ENCODE data around the gene BRME1.

The BRME1 gene

GRCh38 chr19:13914777-13915176 lies 8.9 kb upstream of the BRME1 start:
- no peak overlapping the region for H3K4me3 ChIP-seq (ENCODE audit: low read length in 2 of 2)
- H3K4ac ChIP-seq (ENCODE audit: low read length): no peak overlapping the region
- no peak overlapping the region for H2AFZ ChIP-seq (ENCODE audit: low read length)
- H2AK5ac ChIP-seq (ENCODE audit: low read depth, low read length): no peak overlapping the region
- peaks cover 0 to 2% of the 10 kb centered on the region in 2 donors for H3K9me3 ChIP-seq (replicated peaks in 1 of 2; ENCODE audit: control insufficient read depth in 2 of 2, insufficient read depth in 1 of 2, low read depth in 1 of 2, low read length in 2 of 2)
- no peaks in the 10 kb centered on the region for H3K4me1 ChIP-seq (ENCODE audit: control insufficient read depth in 2 of 2, insufficient read depth in 1 of 2, low read depth in 1 of 2, low read length in 2 of 2)
- no peak overlapping the region for H2BK5ac ChIP-seq (ENCODE audit: low read length)
- H3K36me3 ChIP-seq (replicated peaks in 1 of 2; ENCODE audit: control insufficient read depth in 2 of 2, insufficient read depth in 2 of 2, low read length in 2 of 2): peaks cover 30 to 75% of the 10 kb centered on the region in 2 donors
- H2BK15ac ChIP-seq (ENCODE audit: low read length): no peak overlapping the region
- no peak overlapping the region for H4K8ac ChIP-seq (ENCODE audit: low read depth, low read length)
- H3K18ac ChIP-seq (ENCODE audit: low read length): no peak overlapping the region
- H3K23ac ChIP-seq (ENCODE audit: low read depth, low read length, poor library complexity): no peak overlapping the region
- DNase-seq (ENCODE audit: low spot score): no peak
- peaks cover 3% of the 10 kb centered on the region for H3K79me1 ChIP-seq (ENCODE audit: low read depth, low read length)
- H2BK120ac ChIP-seq (ENCODE audit: low read depth, low read length): no peak overlapping the region
- H4K91ac ChIP-seq (ENCODE audit: low read depth, low read length, poor library complexity): no peak overlapping the region
- H2BK12ac ChIP-seq (ENCODE audit: low read length): no peak overlapping the region
- no peak overlapping the region for H3K27ac ChIP-seq (replicated peaks; ENCODE audit: low read length)
- H3K27me3 ChIP-seq (ENCODE audit: control insufficient read depth in 3 of 3, insufficient read depth in 3 of 3, low read depth in 1 of 3, low read length in 3 of 3): no peaks in the 10 kb centered on the region
- H3K9ac ChIP-seq (ENCODE audit: low read depth, low read length, poor library complexity): no peak overlapping the region
- no CpG with 5 or more reads among the region's 3 CpGs for WGBS, 2 donors (ENCODE audit: extremely low coverage in 2 of 2, insufficient read length in 2 of 2, insufficient replicate concordance in 1 of 2)
- H3K14ac ChIP-seq (ENCODE audit: low read length): no peak overlapping the region
- no peak overlapping the region for H3K4me2 ChIP-seq (ENCODE audit: insufficient read depth, low read length, poor library complexity, severe bottlenecking)

GRCh38 chr19:13913352-13913751 lies 7.4 kb upstream of the BRME1 start:
- no peak overlapping the region for H3K18ac ChIP-seq (ENCODE audit: low read length)
- no peak overlapping the region for H4K91ac ChIP-seq (ENCODE audit: low read depth, low read length, poor library complexity)
- no peak overlapping the region for H3K9ac ChIP-seq (ENCODE audit: low read depth, low read length, poor library complexity)
- H3K4me2 ChIP-seq (ENCODE audit: insufficient read depth, low read length, poor library complexity, severe bottlenecking): no peak overlapping the region
- H3K27ac ChIP-seq (replicated peaks; ENCODE audit: low read length): no peak overlapping the region
- H3K79me1 ChIP-seq (ENCODE audit: low read depth, low read length): peaks cover 3% of the 10 kb centered on the region
- DNase-seq (ENCODE audit: low spot score): no peak
- no peak overlapping the region for H3K23ac ChIP-seq (ENCODE audit: low read depth, low read length, poor library complexity)
- no peak overlapping the region for H3K14ac ChIP-seq (ENCODE audit: low read length)
- no peaks in the 10 kb centered on the region for H3K4me1 ChIP-seq (ENCODE audit: control insufficient read depth in 2 of 2, insufficient read depth in 1 of 2, low read depth in 1 of 2, low read length in 2 of 2)
- no peak overlapping the region for H4K8ac ChIP-seq (ENCODE audit: low read depth, low read length)
- peaks cover 27 to 68% of the 10 kb centered on the region in 2 donors for H3K36me3 ChIP-seq (replicated peaks in 1 of 2; ENCODE audit: control insufficient read depth in 2 of 2, insufficient read depth in 2 of 2, low read length in 2 of 2)
- no CpG with 5 or more reads among the region's 17 CpGs for WGBS, 2 donors (ENCODE audit: extremely low coverage in 2 of 2, insufficient read length in 2 of 2, insufficient replicate concordance in 1 of 2)
- no peak overlapping the region for H2BK120ac ChIP-seq (ENCODE audit: low read depth, low read length)
- H2BK15ac ChIP-seq (ENCODE audit: low read length): no peak overlapping the region
- H2BK12ac ChIP-seq (ENCODE audit: low read length): no peak overlapping the region
- H3K4me3 ChIP-seq (ENCODE audit: low read length in 2 of 2): peak overlapping the region in 1 of 2 donors; percentile 34
- no peak overlapping the region for H2AFZ ChIP-seq (ENCODE audit: low read length)
- H2BK5ac ChIP-seq (ENCODE audit: low read length): no peak overlapping the region
- H2AK5ac ChIP-seq (ENCODE audit: low read depth, low read length): no peak overlapping the region
- no peak overlapping the region for H3K4ac ChIP-seq (ENCODE audit: low read length)
- peaks cover 0 to 4% of the 10 kb centered on the region in 2 donors for H3K9me3 ChIP-seq (replicated peaks in 1 of 2; ENCODE audit: control insufficient read depth in 2 of 2, insufficient read depth in 1 of 2, low read depth in 1 of 2, low read length in 2 of 2)
- no peaks in the 10 kb centered on the region for H3K27me3 ChIP-seq (ENCODE audit: control insufficient read depth in 3 of 3, insufficient read depth in 3 of 3, low read depth in 1 of 3, low read length in 3 of 3)

- H3K18ac ChIP-seq (ENCODE audit: low read length): no peak overlapping the region
- peaks cover 3% of the 10 kb centered on the region for H3K79me1 ChIP-seq (ENCODE audit: low read depth, low read length)
- H3K9ac ChIP-seq (ENCODE audit: low read depth, low read length, poor library complexity): no peak overlapping the region
- no peak overlapping the region for H3K4me3 ChIP-seq (ENCODE audit: low read length in 2 of 2)
- H3K4me2 ChIP-seq (ENCODE audit: insufficient read depth, low read length, poor library complexity, severe bottlenecking): no peak overlapping the region
- no peak overlapping the region for H3K14ac ChIP-seq (ENCODE audit: low read length)
- H3K23ac ChIP-seq (ENCODE audit: low read depth, low read length, poor library complexity): no peak overlapping the region
- no CpG with 5 or more reads among the region's 2 CpGs for WGBS, 2 donors (ENCODE audit: extremely low coverage in 2 of 2, insufficient read length in 2 of 2, insufficient replicate concordance in 1 of 2)
- H3K27me3 ChIP-seq (ENCODE audit: control insufficient read depth in 3 of 3, insufficient read depth in 3 of 3, low read depth in 1 of 3, low read length in 3 of 3): no peaks in the 10 kb centered on the region
- DNase-seq (ENCODE audit: low spot score): no peak
- H2BK15ac ChIP-seq (ENCODE audit: low read length): no peak overlapping the region
- H2BK12ac ChIP-seq (ENCODE audit: low read length): no peak overlapping the region
- H3K36me3 ChIP-seq (replicated peaks in 1 of 2; ENCODE audit: control insufficient read depth in 2 of 2, insufficient read depth in 2 of 2, low read length in 2 of 2): peaks cover 20 to 36% of the 10 kb centered on the region in 2 donors
- no peak overlapping the region for H4K91ac ChIP-seq (ENCODE audit: low read depth, low read length, poor library complexity)
- H3K27ac ChIP-seq (replicated peaks; ENCODE audit: low read length): no peak overlapping the region
- H2AK5ac ChIP-seq (ENCODE audit: low read depth, low read length): no peak overlapping the region
- no peak overlapping the region for H2BK120ac ChIP-seq (ENCODE audit: low read depth, low read length)
- peaks cover 5% of the 10 kb centered on the region in 2 donors for H3K4me1 ChIP-seq (ENCODE audit: control insufficient read depth in 2 of 2, insufficient read depth in 1 of 2, low read depth in 1 of 2, low read length in 2 of 2)
- no peak overlapping the region for H2BK5ac ChIP-seq (ENCODE audit: low read length)
- no peak overlapping the region for H2AFZ ChIP-seq (ENCODE audit: low read length)
- no peak overlapping the region for H4K8ac ChIP-seq (ENCODE audit: low read depth, low read length)
- H3K4ac ChIP-seq (ENCODE audit: low read length): no peak overlapping the region
- H3K9me3 ChIP-seq (replicated peaks in 1 of 2; ENCODE audit: control insufficient read depth in 2 of 2, insufficient read depth in 1 of 2, low read depth in 1 of 2, low read length in 2 of 2): peaks cover 0 to 2% of the 10 kb centered on the region in 2 donors
These were observed 3.5 kb upstream of the BRME1 start for GRCh38 chr19:13909430-13909829.

DNA sequence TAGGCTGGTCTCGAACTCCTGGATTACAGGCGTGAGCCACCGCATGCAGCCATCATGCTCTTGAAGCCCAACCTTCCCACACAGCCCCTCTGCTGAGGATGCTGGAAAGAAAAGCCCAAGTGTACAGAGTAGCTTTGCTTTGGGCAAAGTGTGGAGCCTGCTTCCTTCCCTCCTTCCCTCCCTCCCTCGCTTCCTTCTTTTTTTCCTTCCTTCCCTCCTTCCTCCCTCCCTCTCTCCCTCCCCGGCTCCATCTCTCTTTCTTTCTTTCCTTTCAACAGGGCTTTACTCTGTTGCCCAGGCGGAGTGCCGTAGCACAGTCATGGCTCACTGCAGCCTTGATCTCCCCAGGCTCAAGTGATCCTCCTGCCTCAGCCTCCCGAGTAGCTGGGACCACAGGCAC lies 2.8 kb upstream of the BRME1 start:
- Histone ChIP-seq H3K4me3 (ENCODE audit: low read length in 2 of 2) (no peak overlapping the region), H3K18ac (ENCODE audit: low read length) (no peak overlapping the region), H3K4me1 (ENCODE audit: control insufficient read depth in 2 of 2, insufficient read depth in 1 of 2, low read depth in 1 of 2, low read length in 2 of 2) (peaks cover 5% of the 10 kb centered on the region in 2 donors), H3K14ac (ENCODE audit: low read length) (no peak overlapping the region), H3K27me3 (ENCODE audit: control insufficient read depth in 3 of 3, insufficient read depth in 3 of 3, low read depth in 1 of 3, low read length in 3 of 3) (no peaks in the 10 kb centered on the region), H3K4me2 (ENCODE audit: insufficient read depth, low read length, poor library complexity, severe bottlenecking) (no peak overlapping the region), H3K36me3 (replicated peaks in 1 of 2; ENCODE audit: control insufficient read depth in 2 of 2, insufficient read depth in 2 of 2, low read length in 2 of 2) (peaks cover 20 to 35% of the 10 kb centered on the region in 2 donors), H3K4ac (ENCODE audit: low read length) (no peak overlapping the region), H3K9me3 (replicated peaks in 1 of 2; ENCODE audit: control insufficient read depth in 2 of 2, insufficient read depth in 1 of 2, low read depth in 1 of 2, low read length in 2 of 2) (peaks cover 0 to 2% of the 10 kb centered on the region in 2 donors), H2AFZ (ENCODE audit: low read length) (no peak overlapping the region), H2BK12ac (ENCODE audit: low read length) (no peak overlapping the region), H3K79me1 (ENCODE audit: low read depth, low read length) (peaks cover 3% of the 10 kb centered on the region), H2BK5ac (ENCODE audit: low read length) (no peak overlapping the region), H2AK5ac (ENCODE audit: low read depth, low read length) (no peak overlapping the region), H2BK15ac (ENCODE audit: low read length) (no peak overlapping the region), H4K91ac (ENCODE audit: low read depth, low read length, poor library complexity) (no peak overlapping the region), H3K27ac (replicated peaks; ENCODE audit: low read length) (no peak overlapping the region), H2BK120ac (ENCODE audit: low read depth, low read length) (no peak overlapping the region), H4K8ac (ENCODE audit: low read depth, low read length) (no peak overlapping the region), H3K23ac (ENCODE audit: low read depth, low read length, poor library complexity) (no peak overlapping the region), H3K9ac (ENCODE audit: low read depth, low read length, poor library complexity) (no peak overlapping the region)
- DNase-seq (ENCODE audit: low spot score): no peak
- no CpG with 5 or more reads among the region's 8 CpGs for WGBS, 2 donors (ENCODE audit: extremely low coverage in 2 of 2, insufficient read length in 2 of 2, insufficient replicate concordance in 1 of 2)

Measured in neuronal stem cell (in vitro differentiated cells).